Natural killer cell (primary cell): Measurements from ENCODE around the gene NR4A2. TPM values are rescaled to one million over a fixed set of nuclear protein-coding genes. Genes with fewer than 3 reads are reported as not detected.

Experiments used
- ATAC-seq, 3 donors: fragments of 150-1000 bp in 2 of 3; fragments of 200-7000 bp in 1 of 3; cut with Tn5 transposase; 1 replicate in 1 of 3; 2 replicates in 2 of 3; pipeline ENCODE4 v1.10.0; 2021; ENCODE audit warnings: mild to moderate bottlenecking in 2 of 3, moderate library complexity in 2 of 3
- DNase-seq, 2 donors: peaks; one replicate each; pipeline versions ENCODE4 v3.0.0 to v3.0.0-alpha.2; 2013 to 2021; ENCODE audit warnings: mixed read lengths in 1 of 2
- H3K27ac ChIP-seq: one replicate; pipeline ENCODE4 v1.5.1; 2013; ENCODE audit warnings: mild to moderate bottlenecking, low read length
- H3K27me3 ChIP-seq: one replicate; pipeline ENCODE4 v1.6.1; 2013; ENCODE audit warnings: low read length; ENCODE audit not compliant: control insufficient read depth, insufficient read depth
- H3K36me3 ChIP-seq: one replicate; pipeline ENCODE4 v1.6.1; 2013; ENCODE audit warnings: low read length; ENCODE audit not compliant: control insufficient read depth, insufficient read depth
- H3K4me1 ChIP-seq: one replicate; pipeline ENCODE4 v1.6.1; 2013; ENCODE audit warnings: low read length; ENCODE audit not compliant: control insufficient read depth, insufficient read depth
- H3K4me3 ChIP-seq: one replicate; pipeline ENCODE4 v1.5.1; 2013; ENCODE audit warnings: low read length
- H3K9me3 ChIP-seq: one replicate; pipeline ENCODE4 v1.6.1; 2013; ENCODE audit warnings: low read length; ENCODE audit not compliant: control insufficient read depth, insufficient read depth
- H3K27ac Mint-ChIP-seq, 2 donors: one replicate each; pipeline ENCODE4 v1.8.0; 2022; ENCODE audit warnings: mild to moderate bottlenecking in 2 of 2, mixed read lengths in 2 of 2, moderate library complexity in 1 of 2
- H3K27me3 Mint-ChIP-seq, 2 donors: one replicate each; pipeline ENCODE4 v1.8.0; 2022; ENCODE audit warnings: low read depth in 2 of 2, mixed read lengths in 2 of 2
- H3K36me3 Mint-ChIP-seq: one replicate; pipeline ENCODE4 v1.8.0; 2022; ENCODE audit warnings: mixed read lengths
- H3K4me1 Mint-ChIP-seq, 2 donors: one replicate each; pipeline ENCODE4 v1.8.0; 2022; ENCODE audit warnings: mixed read lengths in 2 of 2
- H3K4me3 Mint-ChIP-seq: one replicate; pipeline ENCODE4 v1.8.0; 2022; ENCODE audit warnings: mild to moderate bottlenecking, moderate library complexity, mixed read lengths
- H3K9me3 Mint-ChIP-seq, 2 donors: one replicate each; pipeline ENCODE4 v1.8.0; 2022; ENCODE audit warnings: mixed read lengths in 2 of 2
- CTCF ChIP-seq: fragments of 200-600 bp; IDR thresholded peaks from one replicate; pipeline ENCODE4 v1.8.0; 2022; ENCODE audit warnings: antibody characterized with exemption
- WGBS: methylation state at CpG from one replicate; pipeline ENCODE4 v1.1.7; 2013; ENCODE audit warnings: missing lambda C conversion rate; ENCODE audit not compliant: insufficient coverage; 5-methylcytosine and 5-hydroxymethylcytosine counted together
- intact Hi-C: fragments of 100-400 bp; cut with micrococcal nuclease; formaldehyde crosslinking; loops from one replicate; pipeline ENCODE4 v1.14.2; 2022
- total RNA-seq, 4 donors: library from RNA; stranded (reverse); fragments of 120-200 nt in 1 of 4; gene quantifications; one replicate each; pipeline versions ENCODE4 v1.2.3 to v1.2.4, GENCODE V29; 2013 to 2022

The NR4A2 gene
- total RNA-seq, 3 donors from 2014 or later (not counting 1 experiment from before 2014, with no cell fraction given), result 163 to 316 (median 266) TPM

DNA sequence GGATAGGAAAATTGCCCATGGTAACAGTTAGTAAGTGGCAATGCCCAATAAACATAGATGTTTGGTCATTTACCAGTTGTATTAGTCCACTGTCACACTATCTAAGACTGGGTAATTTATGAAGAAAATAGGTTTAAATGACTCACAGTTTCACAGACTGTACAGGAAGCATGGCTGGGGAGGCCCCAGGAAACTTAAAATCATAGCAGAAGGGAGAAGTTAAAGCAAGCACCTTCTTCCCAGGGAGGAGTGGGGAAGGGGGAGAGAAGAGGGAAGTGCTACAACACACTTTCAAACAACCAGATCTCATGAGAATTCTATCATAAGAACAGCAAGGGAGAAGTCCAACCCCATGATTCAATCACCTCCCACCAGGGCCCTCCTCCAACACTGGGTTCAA, 23.4 kb downstream of the NR4A2 start:
- DNase-seq (no peak), ATAC-seq (no peak)
- intact Hi-C loops, result no loop called here
- Histone ChIP-seq H3K9me3 (no peaks in the 10 kb centered on the region), H3K27ac (no peak overlapping the region), H3K4me3 (no peak overlapping the region), H3K36me3 (no peaks in the 10 kb centered on the region), H3K27me3 (peaks cover 26% of the 10 kb centered on the region), H3K4me1 (no peaks in the 10 kb centered on the region)
- H3K4me1 Mint-ChIP-seq, result no peaks in the 10 kb centered on the region
- H3K27me3 Mint-ChIP-seq, result peaks cover 53 to 87% of the 10 kb centered on the region in 2 donors
- no peak for TF ChIP-seq CTCF
- no peak overlapping the region for H3K4me3 Mint-ChIP-seq
- no peaks in the 10 kb centered on the region for H3K9me3 Mint-ChIP-seq
- no peak overlapping the region for H3K27ac Mint-ChIP-seq
- H3K36me3 Mint-ChIP-seq, result no peaks in the 10 kb centered on the region

DNA sequence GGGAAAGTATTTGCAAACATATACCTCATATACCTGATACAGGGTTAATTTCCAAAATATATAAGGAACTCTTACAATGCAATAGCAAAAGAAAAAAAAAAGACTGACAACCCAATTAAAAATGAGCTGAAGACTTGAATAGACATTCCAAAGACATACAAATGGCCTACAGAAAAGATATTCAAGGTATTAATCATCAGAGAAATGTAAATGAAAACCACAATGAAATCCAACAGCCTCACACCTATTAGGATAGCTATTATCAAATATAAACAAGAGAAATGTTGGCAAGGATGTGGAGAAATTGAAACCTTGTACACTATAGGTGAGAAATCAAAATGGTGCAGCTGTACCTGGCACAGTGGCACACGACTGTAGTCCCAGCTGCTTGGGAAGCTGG, 25.7 kb downstream of the NR4A2 start:
- intact Hi-C loops, result no loop called here
- peaks cover 13% of the 10 kb centered on the region for H3K27me3 ChIP-seq
- no peaks in the 10 kb centered on the region for H3K9me3 ChIP-seq
- DNase-seq (no peak), ATAC-seq (no peak)
- no peaks in the 10 kb centered on the region for H3K4me1 Mint-ChIP-seq
- WGBS, result 83% methylated on average over 1 of the region's 1 CpG
- no peak overlapping the region for H3K4me3 Mint-ChIP-seq
- H3K9me3 Mint-ChIP-seq, result no peaks in the 10 kb centered on the region
- H3K27ac ChIP-seq, result no peak overlapping the region
- H3K36me3 ChIP-seq, result no peaks in the 10 kb centered on the region
- no peak for TF ChIP-seq CTCF
- H3K27me3 Mint-ChIP-seq, result peaks cover 34 to 71% of the 10 kb centered on the region in 2 donors
- no peaks in the 10 kb centered on the region for H3K4me1 ChIP-seq
- no peaks in the 10 kb centered on the region for H3K36me3 Mint-ChIP-seq
- no peak overlapping the region for H3K27ac Mint-ChIP-seq
- H3K4me3 ChIP-seq, result no peak overlapping the region

- Histone ChIP-seq H3K9me3 (no peaks in the 10 kb centered on the region), H3K27me3 (peaks cover 22% of the 10 kb centered on the region), H3K4me1 (no peaks in the 10 kb centered on the region), H3K4me3 (no peak overlapping the region), H3K36me3 (no peaks in the 10 kb centered on the region), H3K27ac (no peak overlapping the region)
- H3K4me3 Mint-ChIP-seq, result no peak overlapping the region
- peaks cover 31 to 57% of the 10 kb centered on the region in 2 donors for H3K27me3 Mint-ChIP-seq
- H3K4me1 Mint-ChIP-seq, result no peaks in the 10 kb centered on the region
- TF ChIP-seq CTCF, result no peak
- intact Hi-C loops, result no loop called here
- peaks cover 0 to under 1% of the 10 kb centered on the region in 2 donors for H3K9me3 Mint-ChIP-seq
- ATAC-seq (no peak), DNase-seq (no peak)
- H3K36me3 Mint-ChIP-seq, result no peaks in the 10 kb centered on the region
- H3K27ac Mint-ChIP-seq, result no peak overlapping the region
These were observed 27.4 kb downstream of the NR4A2 start for GRCh38 chr2:156305121-156305520.

DNA sequence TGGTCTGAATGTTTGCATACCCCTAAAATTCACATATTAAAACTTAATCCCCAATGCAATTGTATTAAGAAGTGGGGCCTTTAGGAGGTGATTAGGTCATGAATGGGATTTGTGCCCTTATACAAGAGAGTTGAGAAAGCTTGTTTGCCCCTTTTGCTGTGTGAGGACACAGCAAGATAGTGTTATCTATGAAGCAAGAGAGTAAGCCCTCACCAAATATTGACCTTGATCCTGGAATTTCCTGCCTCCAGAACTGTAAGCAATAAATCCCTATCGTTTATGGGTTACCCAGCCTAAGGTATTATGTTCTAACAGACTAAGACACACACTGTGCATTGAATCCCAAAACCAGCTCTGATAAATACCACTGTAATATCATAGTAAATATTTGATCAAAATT, 32.2 kb downstream of the NR4A2 start:
- peaks cover 2 to 5% of the 10 kb centered on the region in 2 donors for H3K9me3 Mint-ChIP-seq
- DNase-seq (no peak), ATAC-seq (no peak)
- no peak overlapping the region for H3K27ac Mint-ChIP-seq
- no peak overlapping the region for H3K4me3 ChIP-seq
- 67% methylated on average over 1 of the region's 1 CpG for WGBS
- no peak overlapping the region for H3K27ac ChIP-seq
- peaks cover 18 to 34% of the 10 kb centered on the region in 2 donors for H3K27me3 Mint-ChIP-seq
- no peaks in the 10 kb centered on the region for H3K9me3 ChIP-seq
- no peak overlapping the region for H3K4me3 Mint-ChIP-seq
- peaks cover 15% of the 10 kb centered on the region for H3K27me3 ChIP-seq
- no peaks in the 10 kb centered on the region for H3K36me3 ChIP-seq
- TF ChIP-seq CTCF, result no peak
- H3K4me1 ChIP-seq, result no peaks in the 10 kb centered on the region
- no peaks in the 10 kb centered on the region for H3K36me3 Mint-ChIP-seq
- H3K4me1 Mint-ChIP-seq, result no peaks in the 10 kb centered on the region
- intact Hi-C loops, result no loop called here
